B cell (primary cell): ENCODE results near the gene PNLDC1.

Experiments used
- EZH2 ChIP-seq: IDR thresholded peaks from 2 replicates; pipeline ENCODE4 v1.6.1; 2012; ENCODE audit warnings: borderline replicate concordance, low read depth, mild to moderate bottlenecking, moderate library complexity, low read length; ENCODE audit not compliant: insufficient read depth, poor library complexity, severe bottlenecking
- TF ChIP-seq, protein P1 (sequence below): fragments of 200-600 bp; IDR thresholded peaks from one replicate; pipeline ENCODE4 v1.8.0; 2022; ENCODE audit warnings: antibody characterized with exemption, mild to moderate bottlenecking

- TF ChIP-seq, protein P1, sequence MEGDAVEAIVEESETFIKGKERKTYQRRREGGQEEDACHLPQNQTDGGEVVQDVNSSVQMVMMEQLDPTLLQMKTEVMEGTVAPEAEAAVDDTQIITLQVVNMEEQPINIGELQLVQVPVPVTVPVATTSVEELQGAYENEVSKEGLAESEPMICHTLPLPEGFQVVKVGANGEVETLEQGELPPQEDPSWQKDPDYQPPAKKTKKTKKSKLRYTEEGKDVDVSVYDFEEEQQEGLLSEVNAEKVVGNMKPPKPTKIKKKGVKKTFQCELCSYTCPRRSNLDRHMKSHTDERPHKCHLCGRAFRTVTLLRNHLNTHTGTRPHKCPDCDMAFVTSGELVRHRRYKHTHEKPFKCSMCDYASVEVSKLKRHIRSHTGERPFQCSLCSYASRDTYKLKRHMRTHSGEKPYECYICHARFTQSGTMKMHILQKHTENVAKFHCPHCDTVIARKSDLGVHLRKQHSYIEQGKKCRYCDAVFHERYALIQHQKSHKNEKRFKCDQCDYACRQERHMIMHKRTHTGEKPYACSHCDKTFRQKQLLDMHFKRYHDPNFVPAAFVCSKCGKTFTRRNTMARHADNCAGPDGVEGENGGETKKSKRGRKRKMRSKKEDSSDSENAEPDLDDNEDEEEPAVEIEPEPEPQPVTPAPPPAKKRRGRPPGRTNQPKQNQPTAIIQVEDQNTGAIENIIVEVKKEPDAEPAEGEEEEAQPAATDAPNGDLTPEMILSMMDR, result no peak
- no peak for TF ChIP-seq EZH2
Observed at GRCh38 chr6:159800141-159800865, at the start of gene PNLDC1.
